SK-N-SH treated with all-trans-retinoic acid at 6 μM for 48 hours (cell line): Measurements from ENCODE around the gene ZFHX3.

ENCODE experiments used
- PATZ1 ChIP-seq: fragments of 250-450 bp; sonication (Bioruptor Pico); IDR thresholded peaks from 2 replicates; pipeline ENCODE4 v1.8.0; 2020; ENCODE audit warnings: mild to moderate bottlenecking, moderate library complexity, borderline replicate concordance
- ZFP3 ChIP-seq: fragments of 250-450 bp; sonication (Bioruptor Pico); IDR thresholded peaks from 2 replicates; pipeline ENCODE4 v1.5.0; 2020; ENCODE audit warnings: mild to moderate bottlenecking, moderate library complexity

- TF ChIP-seq PATZ1 (CRISPR knock-in tag): no peak
- TF ChIP-seq ZFP3: no peak
Measured at GRCh38 chr16:72952404-72952803, 95.5 kb downstream of the ZFHX3 start.
